Tibial nerve (tissue), 4 donors: ENCODE measurements around the gene TANK. TPM values are rescaled to one million over a fixed set of nuclear protein-coding genes. Genes with fewer than 3 reads are reported as not detected.
A peak's percentile ranks its signal among the peaks of the same experiment; 100 is the strongest.

Experiments
- DNase-seq, 2 donors: peaks; one replicate each; pipeline ENCODE4 v3.0.0-alpha.2; 2019; ENCODE audit warnings: low spot score in 2 of 2
- H3K27ac ChIP-seq, 4 donors: fragments of 200-600 bp; sonication (generic) in 3 of 4; one replicate each; pipeline ENCODE4 v1.5.1; 2017 to 2019; ENCODE audit warnings: mild to moderate bottlenecking in 1 of 4
- H3K27me3 ChIP-seq, 2 donors: fragments of 200-600 bp; sonication (generic) in 1 of 2; one replicate each; pipeline versions ENCODE4 v1.5.1 to v1.6.0; 2017 to 2019
- H3K36me3 ChIP-seq, 3 donors: fragments of 200-600 bp; sonication (generic); one replicate each; pipeline ENCODE4 v1.5.1; 2018 to 2019
- H3K4me1 ChIP-seq, 4 donors: fragments of 200-600 bp; sonication (generic) in 3 of 4; one replicate each; pipeline ENCODE4 v1.5.1; 2017 to 2019
- H3K4me3 ChIP-seq, 4 donors: fragments of 200-600 bp; sonication (generic) in 3 of 4; one replicate each; pipeline ENCODE4 v1.5.1; 2017 to 2019; ENCODE audit warnings: mild to moderate bottlenecking in 1 of 4, moderate library complexity in 1 of 4
- H3K9me3 ChIP-seq, 4 donors: fragments of 200-600 bp; sonication (generic) in 3 of 4; one replicate each; pipeline ENCODE4 v1.5.1; 2017 to 2019
- CTCF ChIP-seq, 5 experiments: fragments of 200-600 bp in 3 of 5; fragments of 450-650 bp in 2 of 5; sonication (generic) in 3 of 5; IDR thresholded peaks; one replicate each; pipeline ENCODE4 v1.5.1; 2016 to 2019; ENCODE audit warnings: antibody characterized with exemption in 5 of 5, mild to moderate bottlenecking in 3 of 5, moderate library complexity in 2 of 5
- EP300 ChIP-seq, 2 donors: sonication (generic); formaldehyde crosslinking; IDR thresholded peaks; one replicate each; pipeline ENCODE4 v1.6.1; 2017; ENCODE audit warnings: antibody characterized with exemption in 2 of 2, mild to moderate bottlenecking in 1 of 2
- POLR2A ChIP-seq, 2 donors: fragments of 450-650 bp; IDR thresholded peaks; one replicate each; pipeline ENCODE4 v1.6.1; 2017; ENCODE audit warnings: antibody characterized with exemption in 2 of 2, mild to moderate bottlenecking in 2 of 2, moderate library complexity in 2 of 2
- WGBS, 2 donors: methylation state at CpG; one replicate each; pipeline ENCODE4 v1.1.5; 2018; 5-methylcytosine and 5-hydroxymethylcytosine counted together
- total RNA-seq, 4 donors: library from RNA; depleted of rRNA; stranded (reverse); fragments of >200 nt; gene quantifications; one replicate each; pipeline ENCODE4 v1.1.0, GENCODE V29; 2016

TANK gene
- total RNA-seq, 4 donors from 2014 or later, result 54.4 to 83.5 (median 75.1) TPM

- H3K36me3 ChIP-seq, result no peaks in the 10 kb centered on the region
- no peak overlapping the region for H3K27ac ChIP-seq
- TF ChIP-seq EP300 (IDR thresholded peaks at IDR 0.05) (no peak), POLR2A (IDR thresholded peaks at IDR 0.05) (no peak), CTCF (IDR thresholded peaks at IDR 0.05) (no peak)
- no peak overlapping the region for H3K4me3 ChIP-seq
- peaks cover 0 to 19% (median 15%) of the 10 kb centered on the region in 4 donors for H3K4me1 ChIP-seq
- no peak for DNase-seq
- no peaks in the 10 kb centered on the region for H3K27me3 ChIP-seq
- H3K9me3 ChIP-seq, result no peaks in the 10 kb centered on the region
Measured at GRCh38 chr2:161119483-161119882, 40.7 kb upstream of the TANK start.

- DNase-seq, result no peak
Measured at GRCh38 chr2:161120775-161121174, 39.5 kb upstream of the TANK start.

GRCh38 chr2:161121622-161122021 lies 38.6 kb upstream of the TANK start:
- H3K27me3 ChIP-seq, result no peaks in the 10 kb centered on the region
- no peak overlapping the region for H3K4me3 ChIP-seq
- peaks cover 0 to 19% (median 16%) of the 10 kb centered on the region in 4 donors for H3K4me1 ChIP-seq
- no peak overlapping the region for H3K27ac ChIP-seq
- H3K9me3 ChIP-seq, result no peaks in the 10 kb centered on the region
- TF ChIP-seq CTCF (IDR thresholded peaks at IDR 0.05) (no peak), POLR2A (IDR thresholded peaks at IDR 0.05) (no peak), EP300 (IDR thresholded peaks at IDR 0.05) (no peak)
- no peak for DNase-seq
- no peaks in the 10 kb centered on the region for H3K36me3 ChIP-seq
- WGBS, 2 donors, result 94 to 96% methylated on average over 2 of the region's 2 CpGs

More at GRCh38 chr2:161120775-161121174, 39.5 kb upstream of the TANK start:
- Histone ChIP-seq H3K36me3 (no peaks in the 10 kb centered on the region), H3K27ac (no peak overlapping the region), H3K4me1 (peaks cover 0 to 19% (median 16%) of the 10 kb centered on the region in 4 donors), H3K9me3 (no peaks in the 10 kb centered on the region), H3K4me3 (no peak overlapping the region), H3K27me3 (no peaks in the 10 kb centered on the region)
- 77 to 82% methylated on average over 6 of the region's 6 CpGs for WGBS, 2 donors
- TF ChIP-seq EP300 (IDR thresholded peaks at IDR 0.05), result no peak

- Histone ChIP-seq H3K36me3 (no peaks in the 10 kb centered on the region), H3K4me1 (peaks cover 0 to 19% (median 16%) of the 10 kb centered on the region in 4 donors), H3K27me3 (no peaks in the 10 kb centered on the region), H3K9me3 (no peaks in the 10 kb centered on the region), H3K4me3 (peak overlapping the region in 1 of 4 donors; percentile 13), H3K27ac (peak overlapping the region in 3 of 4 donors; percentile 62 to 92 (median 83))
- WGBS, 2 donors, result 18 to 36% methylated on average over 3 of the region's 3 CpGs
- no peak for TF ChIP-seq CTCF (IDR thresholded peaks at IDR 0.05)
- peak in 1 of 2 donors; percentile 79 for TF ChIP-seq EP300 (IDR thresholded peaks at IDR 0.05)
- no peak for TF ChIP-seq POLR2A (IDR thresholded peaks at IDR 0.05)
- DNase-seq, result peak in 1 of 2 donors; percentile 31
Measured at GRCh38 chr2:161122772-161123530, 37.3 kb upstream of the TANK start.

GRCh38 chr2:161123531-161124030 lies 36.6 kb upstream of the TANK start:
- Histone ChIP-seq H3K4me1 (peaks cover 0 to 19% (median 16%) of the 10 kb centered on the region in 4 donors), H3K36me3 (no peaks in the 10 kb centered on the region), H3K9me3 (no peaks in the 10 kb centered on the region), H3K27ac (peak overlapping the region in 3 of 4 donors; percentile 62 to 92 (median 83)), H3K4me3 (no peak overlapping the region), H3K27me3 (no peaks in the 10 kb centered on the region)
- TF ChIP-seq CTCF (IDR thresholded peaks at IDR 0.05) (no peak), EP300 (IDR thresholded peaks at IDR 0.05) (no peak), POLR2A (IDR thresholded peaks at IDR 0.05) (no peak)
- 42 to 55% methylated on average over 2 of the region's 2 CpGs for WGBS, 2 donors
- DNase-seq, result no peak
